ENCODE measurements around the gene P2RX6.

- TF ChIP-seq MXI1 (IDR thresholded peaks at IDR 0.05; ENCODE audit: low read depth, low read length) (no peak), CTCF (IDR thresholded peaks at IDR 0.05) (no peak), RAD21 (IDR thresholded peaks at IDR 0.05; ENCODE audit: low read length) (no peak), EP300 (IDR thresholded peaks at IDR 0.05; ENCODE audit: borderline replicate concordance in 1 of 2, low read depth in 1 of 2, low read length in 1 of 2) (no peak), REST (IDR thresholded peaks at IDR 0.05; ENCODE audit: low read depth, low read length) (no peak), GABPA (IDR thresholded peaks at IDR 0.05; ENCODE audit: low read depth) (no peak)
Observed at GRCh38 chr22:21073482-21073881, 58.5 kb downstream of the P2RX6 start.

Measured in SK-N-SH (cell line).